ENCODE data around the gene KIAA1671.

Gene KIAA1671

GRCh38 chr22:25048659-25049647 lies 96.4 kb downstream of the KIAA1671 start:
- DNase-seq = peak; percentile 87

DNA sequence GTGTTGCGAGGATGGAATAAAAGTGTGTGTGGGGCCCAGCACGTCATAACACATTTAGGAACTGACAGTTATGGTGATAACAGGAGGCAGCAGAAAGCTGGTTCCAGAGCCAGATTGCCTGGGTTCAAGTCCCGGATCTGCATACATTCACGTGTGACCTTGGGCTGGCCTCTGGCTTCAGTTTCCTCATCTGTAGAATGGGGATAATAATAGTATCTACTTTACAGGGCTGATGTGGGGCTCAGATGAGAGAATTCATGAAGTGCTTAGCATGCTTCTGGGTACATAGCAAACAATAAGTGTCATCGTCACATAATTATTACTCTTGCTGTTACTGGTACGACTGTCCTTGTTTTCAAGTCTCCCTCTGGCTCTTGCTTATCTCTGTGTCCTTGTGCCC lies 97.3 kb downstream of the KIAA1671 start:
- no peak for DNase-seq

DNA sequence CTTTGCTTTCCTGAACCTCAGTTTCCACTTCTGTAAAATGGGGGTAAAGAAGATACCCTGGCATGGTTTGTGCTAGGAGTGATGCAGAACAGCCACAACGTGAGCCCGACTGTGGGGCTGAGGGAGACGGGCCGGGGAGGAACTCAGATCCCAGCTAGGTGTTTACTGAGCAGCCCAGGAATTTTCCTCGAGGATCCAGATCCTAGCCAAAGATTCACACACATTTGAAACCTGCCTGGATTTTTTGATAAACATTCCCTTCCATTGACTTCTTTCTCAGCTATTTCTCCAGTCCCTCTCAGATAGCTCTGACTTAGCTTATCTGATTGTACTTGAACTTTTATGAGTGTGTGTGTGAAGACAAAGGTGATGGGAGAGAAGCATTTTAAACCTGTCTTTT lies 98.0 kb downstream of the KIAA1671 start:
- no peak for DNase-seq

DNA sequence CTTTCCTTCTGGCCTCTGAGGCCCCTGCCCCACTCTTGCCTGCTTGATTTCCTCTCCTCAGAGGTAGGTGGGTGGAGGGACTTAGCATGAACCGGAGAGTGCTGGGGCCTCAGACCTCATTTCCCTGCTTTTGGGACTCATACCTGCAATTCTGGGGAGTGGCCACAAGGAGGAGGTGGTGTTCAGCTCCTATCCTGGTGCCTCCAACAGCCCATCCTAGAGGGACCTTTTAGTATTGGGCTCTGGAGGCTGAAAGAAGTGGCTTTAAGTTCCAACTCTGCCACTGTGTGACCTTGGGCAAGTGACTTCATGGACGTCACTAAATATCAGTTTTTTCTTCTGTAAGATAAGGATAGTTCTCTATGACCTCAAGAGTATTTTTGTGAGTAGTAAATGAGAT lies 98.6 kb downstream of the KIAA1671 start:
- DNase-seq = no peak

- DNase-seq = no peak
Measured at GRCh38 chr22:25051983-25052710, 99.6 kb downstream of the KIAA1671 start.

GRCh38 chr22:25053153-25053805 lies 100.8 kb downstream of the KIAA1671 start:
- DNase-seq = no peak

DNA sequence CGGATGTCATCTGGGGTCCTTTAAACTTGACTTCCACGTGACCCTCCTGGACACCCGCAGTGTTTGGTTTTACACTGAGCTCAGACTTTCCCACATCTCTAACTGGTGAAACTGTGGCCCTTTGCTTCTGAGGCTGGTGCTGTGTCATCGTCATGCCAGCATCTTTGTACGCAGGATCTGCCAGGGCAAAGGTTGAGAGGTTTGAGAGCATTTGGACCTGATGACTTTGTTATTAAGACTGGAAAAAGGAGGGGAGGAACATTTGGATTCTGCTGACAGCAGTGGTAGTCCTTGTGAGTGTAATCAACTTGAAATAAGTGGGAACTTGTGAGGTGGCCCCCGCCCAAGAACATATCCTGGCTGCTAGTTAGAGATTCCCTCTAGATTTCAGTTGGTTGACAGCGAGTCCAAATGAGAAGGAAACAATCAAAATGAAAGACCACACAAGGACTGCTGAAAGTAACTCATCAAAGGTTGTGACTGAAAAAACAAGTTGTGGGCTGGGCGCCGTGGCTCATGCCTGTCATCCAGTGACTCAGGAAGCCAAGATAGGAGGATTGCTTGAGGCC lies 102.5 kb downstream of the KIAA1671 start:
- peak; percentile 81 for DNase-seq

- DNase-seq = peak; percentile 97
Measured at GRCh38 chr22:25057013-25057881, 104.7 kb downstream of the KIAA1671 start.

DNA sequence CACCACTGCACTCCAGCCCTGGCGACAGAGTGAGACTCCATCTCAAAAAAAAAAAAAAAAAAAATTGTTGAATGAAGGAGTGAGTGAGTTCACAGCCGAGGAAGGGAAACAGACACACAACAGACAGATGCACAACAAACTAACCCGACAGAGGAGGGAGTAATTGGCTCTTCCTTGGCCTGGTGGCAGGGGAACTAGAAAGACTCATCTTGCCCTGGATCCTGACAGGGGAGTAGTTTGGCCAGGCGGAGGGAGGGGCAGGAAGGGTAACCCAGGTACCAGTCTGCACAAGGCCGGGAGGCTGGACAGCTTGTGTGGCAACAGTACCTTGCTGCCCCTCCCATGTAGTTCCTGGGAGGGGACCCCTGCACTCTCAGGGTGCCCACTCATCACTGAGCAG lies 106.9 kb downstream of the KIAA1671 start:
- no peak for DNase-seq

GRCh38 chr22:25060522-25061071 lies 108.1 kb downstream of the KIAA1671 start:
- DNase-seq = no peak

- no peak for DNase-seq
Measured at GRCh38 chr22:25061134-25061533, 108.6 kb downstream of the KIAA1671 start.

DNA sequence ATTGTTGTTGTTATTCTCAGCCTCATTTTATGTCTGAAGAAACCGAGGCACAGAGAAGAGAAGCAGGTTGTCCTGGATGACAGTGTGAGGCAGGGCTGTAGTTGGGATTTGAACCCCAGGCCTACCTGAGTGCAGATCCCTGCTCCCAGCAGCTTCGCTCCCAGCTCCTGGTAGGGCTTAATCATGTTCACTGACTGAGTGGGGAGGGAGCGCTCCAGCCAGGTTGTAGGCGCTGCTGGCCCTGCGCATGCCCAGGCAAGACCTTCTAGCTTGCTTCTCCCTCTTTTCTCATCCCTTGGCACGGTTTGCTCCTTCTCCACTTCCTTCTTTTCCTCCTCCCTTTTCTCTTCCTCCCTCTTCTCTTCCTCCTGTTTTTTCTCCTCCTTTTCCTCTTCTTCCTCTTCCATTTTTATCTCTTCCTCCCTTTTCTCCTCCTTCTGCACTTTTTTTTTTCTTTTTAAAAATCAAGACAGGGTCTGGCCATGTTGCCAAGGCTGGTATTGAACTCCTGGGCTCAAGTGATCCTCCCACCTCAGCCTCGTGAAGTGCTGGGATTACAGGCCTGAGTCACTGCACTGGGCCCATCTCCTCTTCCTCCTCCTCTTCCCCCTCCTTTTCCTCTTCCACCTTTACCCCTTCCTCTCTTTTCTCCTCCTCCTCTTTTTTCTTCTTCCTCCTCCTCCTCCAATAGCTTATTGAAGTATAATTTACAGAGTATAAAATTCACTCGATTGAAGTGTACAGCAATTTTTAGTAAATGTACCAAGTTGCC lies 109.3 kb downstream of the KIAA1671 start:
- no peak for DNase-seq

DNA sequence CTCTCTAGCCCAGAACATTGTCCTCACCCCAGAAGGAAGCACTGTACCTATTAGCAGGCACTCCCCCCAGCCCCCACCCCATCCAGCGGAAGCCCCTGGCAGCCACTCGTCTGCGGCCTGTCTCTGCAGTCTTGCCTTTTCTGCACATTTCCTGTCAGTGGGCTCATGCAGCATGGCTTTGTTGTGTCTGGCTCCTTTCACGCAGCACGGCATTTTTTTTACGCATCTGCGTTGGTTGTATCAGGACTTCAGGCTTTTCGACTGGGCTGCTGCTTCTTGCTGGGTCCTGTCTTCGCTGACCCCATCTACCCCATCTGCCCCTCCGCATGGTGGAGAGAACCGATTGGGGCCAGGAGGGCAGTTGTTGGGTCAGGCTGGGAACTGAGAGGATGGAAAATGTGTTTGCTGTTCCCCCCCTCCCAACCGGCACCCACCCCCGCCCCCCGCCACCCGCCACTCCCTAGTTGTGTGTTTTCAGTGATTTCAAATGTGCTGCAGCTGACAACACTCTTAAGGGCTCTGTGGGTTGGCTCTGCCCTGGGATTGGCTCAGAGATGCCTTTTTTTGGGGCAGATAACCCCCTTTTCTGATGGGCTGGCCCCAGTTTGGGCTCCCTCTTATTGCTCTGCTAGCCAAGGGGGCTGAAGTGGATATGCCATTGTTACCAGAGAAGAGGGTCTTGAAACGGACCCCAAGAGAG lies 110.0 kb downstream of the KIAA1671 start:
- no peak for DNase-seq

DNA sequence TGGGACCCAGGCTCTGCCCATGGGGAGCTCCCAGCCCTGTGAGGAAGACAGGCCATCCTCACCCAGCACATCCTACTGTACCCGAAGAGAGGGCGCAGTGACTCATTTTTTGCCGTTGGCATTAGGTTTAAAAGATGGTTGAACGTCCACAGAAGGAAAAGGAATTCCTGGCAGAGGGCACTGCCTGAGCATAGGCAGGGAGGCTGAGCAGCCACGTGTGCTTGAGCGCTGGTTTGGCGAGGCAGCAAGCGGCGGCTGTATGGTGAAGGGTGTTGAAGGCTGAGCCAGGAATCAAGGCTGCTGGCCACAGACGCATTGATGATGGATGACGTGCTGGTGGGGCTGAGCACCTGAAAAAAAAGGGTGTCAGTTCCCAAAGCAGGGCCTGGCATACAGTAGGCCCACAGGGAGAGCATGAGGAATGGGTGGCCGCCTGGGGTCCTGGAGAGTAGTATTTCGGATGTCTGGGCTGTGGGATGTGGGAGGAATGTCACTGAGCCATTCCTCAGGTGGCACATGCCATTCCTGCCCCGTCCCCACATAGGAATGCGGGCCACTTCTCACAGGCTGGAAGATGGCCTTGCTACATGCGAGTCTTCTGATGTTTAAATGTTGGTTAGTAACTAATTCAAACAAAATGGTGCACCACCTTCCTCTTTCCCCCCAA lies 112.5 kb downstream of the KIAA1671 start:
- no peak for DNase-seq

DNA sequence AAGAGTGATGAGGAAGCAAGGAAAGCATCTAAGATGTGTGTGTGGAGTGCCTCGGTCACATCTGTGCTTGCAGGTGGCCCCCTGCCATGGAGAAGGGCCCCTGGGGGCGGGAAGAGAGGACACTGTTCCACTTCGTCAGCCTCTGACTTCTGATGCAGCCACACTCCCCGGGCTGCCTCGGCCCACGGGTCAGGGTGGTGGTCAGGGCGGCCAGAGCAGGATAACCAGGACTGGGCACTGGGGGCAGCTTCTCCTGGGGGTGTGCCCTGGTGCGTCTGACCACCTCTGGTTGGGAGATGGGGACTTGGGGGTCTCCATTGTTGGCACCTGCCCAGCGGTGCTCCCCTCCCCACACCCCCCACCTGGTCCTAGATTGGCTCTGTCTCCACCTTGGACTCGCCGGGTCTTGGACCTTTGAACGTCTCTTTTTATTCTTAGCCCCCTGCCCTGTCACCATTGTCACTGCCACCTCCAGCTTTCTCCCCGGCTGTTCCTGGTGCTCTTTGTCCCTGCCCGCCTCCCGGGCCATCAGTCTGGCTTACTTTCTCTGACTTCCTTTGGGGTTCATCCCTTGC lies 114.4 kb downstream of the KIAA1671 start:
- no peak for DNase-seq

- peak; percentile 82 for DNase-seq
Measured at GRCh38 chr22:25067851-25068421, 115.4 kb downstream of the KIAA1671 start.

DNA sequence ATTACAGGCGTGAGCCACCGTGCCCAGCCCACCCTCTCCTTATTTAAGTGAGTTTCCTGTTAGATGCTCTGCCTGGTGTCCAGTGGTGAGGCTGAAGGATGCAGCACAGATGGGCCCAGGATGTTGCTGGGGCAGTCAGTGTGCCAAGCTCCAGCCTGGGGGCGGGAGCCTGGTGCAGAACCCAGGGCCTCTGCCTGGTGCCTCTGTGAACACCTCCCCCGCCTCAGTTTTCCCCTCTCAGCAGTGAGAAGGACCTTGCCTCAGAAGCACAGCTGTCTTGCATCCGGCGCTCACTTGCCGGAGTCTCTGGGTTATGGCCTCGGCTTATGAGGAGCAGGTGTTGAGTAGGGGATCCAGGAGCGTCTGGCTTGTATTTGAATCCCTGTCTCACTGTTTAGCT lies 116.2 kb downstream of the KIAA1671 start:
- no peak for DNase-seq

- DNase-seq = no peak
Measured at GRCh38 chr22:25069426-25069757, 116.9 kb downstream of the KIAA1671 start.

Measured in activated CD8-positive, alpha-beta memory T cell treated with anti-CD3 and anti-CD28 coated beads, Interleukin-2, amount 50 U/mL, for 48 hours (primary cell).